Measurements from ENCODE around the gene RENBP. TPM values are rescaled to one million over a fixed set of nuclear protein-coding genes. Genes with fewer than 3 reads are reported as not detected.

The RENBP gene
- total RNA-seq, 4 donors from 2014 or later = 0.45 to 7.6 (median 3.1) TPM; not detected in 1

DNA sequence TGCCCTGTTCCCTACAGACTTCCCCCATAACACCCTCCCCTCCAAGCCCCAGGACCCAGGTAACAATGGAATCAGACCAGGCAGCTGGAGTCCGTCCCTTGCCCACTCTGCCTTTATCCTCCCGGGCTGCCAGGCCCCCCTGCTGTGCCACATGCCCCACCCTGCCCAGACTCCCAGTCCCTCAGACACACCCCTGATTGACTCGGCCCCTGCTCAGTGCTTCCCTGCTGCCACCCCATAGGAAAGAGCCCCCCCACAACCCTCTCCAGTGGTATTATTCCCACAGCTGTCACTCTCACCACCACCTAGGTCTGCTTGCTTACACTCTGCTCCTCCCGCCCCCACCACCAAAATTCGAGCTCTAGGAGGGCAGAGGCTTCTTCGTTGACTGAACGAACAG lies 4.9 kb downstream of the RENBP start:
- Histone ChIP-seq H3K27me3 (no peaks in the 10 kb centered on the region), H3K9me3 (no peaks in the 10 kb centered on the region), H3K4me1 (peaks cover 0 to 18% (median 0%) of the 10 kb centered on the region in 3 donors), H3K36me3 (no peaks in the 10 kb centered on the region), H3K4me3 (no peak overlapping the region), H3K27ac (no peak overlapping the region)
- TF ChIP-seq, protein P1, sequence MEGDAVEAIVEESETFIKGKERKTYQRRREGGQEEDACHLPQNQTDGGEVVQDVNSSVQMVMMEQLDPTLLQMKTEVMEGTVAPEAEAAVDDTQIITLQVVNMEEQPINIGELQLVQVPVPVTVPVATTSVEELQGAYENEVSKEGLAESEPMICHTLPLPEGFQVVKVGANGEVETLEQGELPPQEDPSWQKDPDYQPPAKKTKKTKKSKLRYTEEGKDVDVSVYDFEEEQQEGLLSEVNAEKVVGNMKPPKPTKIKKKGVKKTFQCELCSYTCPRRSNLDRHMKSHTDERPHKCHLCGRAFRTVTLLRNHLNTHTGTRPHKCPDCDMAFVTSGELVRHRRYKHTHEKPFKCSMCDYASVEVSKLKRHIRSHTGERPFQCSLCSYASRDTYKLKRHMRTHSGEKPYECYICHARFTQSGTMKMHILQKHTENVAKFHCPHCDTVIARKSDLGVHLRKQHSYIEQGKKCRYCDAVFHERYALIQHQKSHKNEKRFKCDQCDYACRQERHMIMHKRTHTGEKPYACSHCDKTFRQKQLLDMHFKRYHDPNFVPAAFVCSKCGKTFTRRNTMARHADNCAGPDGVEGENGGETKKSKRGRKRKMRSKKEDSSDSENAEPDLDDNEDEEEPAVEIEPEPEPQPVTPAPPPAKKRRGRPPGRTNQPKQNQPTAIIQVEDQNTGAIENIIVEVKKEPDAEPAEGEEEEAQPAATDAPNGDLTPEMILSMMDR (IDR thresholded peaks at IDR 0.05) = no peak
- intact Hi-C loops (cut with DNase I) = no loop called here
- no peak for DNase-seq
- 59% methylated on average over 3 of the region's 7 CpGs; no CpG with 5 or more reads in 1 of the 2 donors for WGBS, 2 donors

DNA sequence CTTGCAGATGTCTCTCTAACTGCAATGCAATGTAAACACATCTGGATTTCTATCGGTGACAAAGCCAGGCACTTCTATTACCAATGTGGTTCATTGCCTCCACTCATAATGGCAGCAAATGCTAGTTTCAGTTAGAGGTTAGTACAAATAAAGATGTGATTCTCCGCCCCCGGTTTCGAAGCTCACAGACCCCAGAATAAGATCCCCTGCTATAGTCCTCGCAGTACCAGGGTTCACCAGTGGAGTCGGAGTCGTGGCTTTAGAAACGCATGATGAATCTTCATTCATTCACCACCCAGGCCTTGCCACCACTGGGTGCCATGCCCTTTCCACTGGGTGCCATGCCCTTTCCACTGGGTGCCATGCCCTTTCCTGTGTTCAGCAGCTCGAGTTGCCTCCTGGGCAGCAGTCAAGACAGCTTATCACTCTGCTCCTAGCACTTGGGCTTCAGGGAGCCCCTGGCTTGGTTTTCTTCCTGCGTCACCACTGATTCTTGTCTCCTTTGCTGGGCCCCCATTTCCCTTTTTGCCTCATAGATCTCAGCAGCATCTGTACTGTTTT lies 6.1 kb downstream of the RENBP start:
- H3K27me3 ChIP-seq = no peaks in the 10 kb centered on the region
- TF ChIP-seq, protein P1 (IDR thresholded peaks at IDR 0.05) = no peak
- TF ChIP-seq POLR2A (IDR thresholded peaks at IDR 0.05) = no peak
- no peak overlapping the region for H3K27ac ChIP-seq
- no peaks in the 10 kb centered on the region for H3K36me3 ChIP-seq
- DNase-seq = no peak
- intact Hi-C loops (cut with DNase I) = no loop called here
- WGBS, 2 donors = 83 to 87% methylated on average over 4 to 10 of the region's 10 CpGs
- no peak overlapping the region for H3K4me3 ChIP-seq
- H3K9me3 ChIP-seq = no peaks in the 10 kb centered on the region
- peaks cover 0 to 26% (median 8%) of the 10 kb centered on the region in 3 donors for H3K4me1 ChIP-seq

DNA sequence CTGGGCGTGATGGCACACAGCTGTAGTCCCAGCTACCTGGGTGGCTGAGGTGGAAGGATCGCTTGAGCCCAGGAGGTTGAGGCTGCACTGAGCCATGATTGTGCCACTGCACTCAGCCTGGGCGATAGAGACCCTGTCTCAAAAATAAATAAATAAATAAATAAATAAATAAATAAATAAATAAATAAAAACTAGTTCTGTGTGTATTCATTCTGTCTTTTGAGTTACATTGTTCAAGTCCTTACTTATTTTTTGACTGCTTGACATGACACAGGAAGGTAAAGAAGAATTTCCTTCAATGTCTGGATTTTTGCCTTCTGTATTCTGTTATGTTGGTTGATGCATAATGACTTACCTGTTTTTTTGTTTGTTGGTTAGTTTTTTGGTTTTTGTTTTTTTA lies 7.4 kb downstream of the RENBP start:
- 68 to 86% methylated on average over 2 to 3 of the region's 3 CpGs for WGBS, 2 donors

DNA sequence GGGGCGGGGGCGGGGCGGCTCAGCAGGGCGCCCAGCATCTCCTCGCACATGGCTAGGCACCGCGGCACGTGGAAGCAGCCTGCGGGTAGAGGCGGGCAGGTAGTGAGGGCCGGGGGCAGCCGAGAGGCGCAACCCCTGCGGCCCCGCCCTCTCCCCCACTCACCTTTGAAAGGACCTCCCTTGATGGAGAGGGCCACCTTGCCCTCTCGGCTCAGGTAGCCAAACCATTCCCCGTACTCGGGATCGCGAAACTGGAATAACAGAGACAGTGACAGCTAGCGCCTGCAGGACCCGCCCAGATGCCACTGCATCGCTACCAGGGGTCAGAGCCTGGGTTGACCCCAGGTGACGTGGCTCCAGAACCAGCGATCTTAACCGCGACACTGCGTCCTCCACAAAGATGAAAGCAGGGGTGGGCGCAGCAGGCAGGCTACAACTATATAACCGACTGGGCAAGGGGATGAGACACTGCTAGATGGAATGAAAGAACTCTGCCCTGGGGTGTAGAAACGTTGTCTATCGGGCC lies 9.1 kb downstream of the RENBP start:
- peaks cover 0 to 28% (median 8%) of the 10 kb centered on the region in 3 donors for H3K4me1 ChIP-seq
- H3K27ac ChIP-seq = peak overlapping the region; percentile 19 to 85 (median 40)
- no peaks in the 10 kb centered on the region for H3K9me3 ChIP-seq
- no peaks in the 10 kb centered on the region for H3K27me3 ChIP-seq
- WGBS, 2 donors = 11 to 44% methylated on average over 3 to 12 of the region's 32 CpGs
- peak overlapping the region; percentile 62 to 78 (median 70) for H3K4me3 ChIP-seq
- no peak for DNase-seq
- intact Hi-C loops (cut with DNase I) = no loop called here
- peaks cover 0 to 28% (median 0%) of the 10 kb centered on the region in 3 donors for H3K36me3 ChIP-seq
- TF ChIP-seq POLR2A (IDR thresholded peaks at IDR 0.05) = no peak

More for the DNA sequence above, 7.4 kb downstream of the RENBP start:
- Histone ChIP-seq H3K9me3 (no peaks in the 10 kb centered on the region), H3K27me3 (no peaks in the 10 kb centered on the region), H3K36me3 (peaks cover 0 to 11% (median 0%) of the 10 kb centered on the region in 3 donors), H3K4me3 (no peak overlapping the region), H3K4me1 (peaks cover 0 to 36% (median 8%) of the 10 kb centered on the region in 3 donors), H3K27ac (no peak overlapping the region)
- no peak for TF ChIP-seq POLR2A (IDR thresholded peaks at IDR 0.05)
- TF ChIP-seq, protein P1 (IDR thresholded peaks at IDR 0.05) = no peak
- intact Hi-C loops (cut with DNase I) = no loop called here
- DNase-seq = no peak

DNA sequence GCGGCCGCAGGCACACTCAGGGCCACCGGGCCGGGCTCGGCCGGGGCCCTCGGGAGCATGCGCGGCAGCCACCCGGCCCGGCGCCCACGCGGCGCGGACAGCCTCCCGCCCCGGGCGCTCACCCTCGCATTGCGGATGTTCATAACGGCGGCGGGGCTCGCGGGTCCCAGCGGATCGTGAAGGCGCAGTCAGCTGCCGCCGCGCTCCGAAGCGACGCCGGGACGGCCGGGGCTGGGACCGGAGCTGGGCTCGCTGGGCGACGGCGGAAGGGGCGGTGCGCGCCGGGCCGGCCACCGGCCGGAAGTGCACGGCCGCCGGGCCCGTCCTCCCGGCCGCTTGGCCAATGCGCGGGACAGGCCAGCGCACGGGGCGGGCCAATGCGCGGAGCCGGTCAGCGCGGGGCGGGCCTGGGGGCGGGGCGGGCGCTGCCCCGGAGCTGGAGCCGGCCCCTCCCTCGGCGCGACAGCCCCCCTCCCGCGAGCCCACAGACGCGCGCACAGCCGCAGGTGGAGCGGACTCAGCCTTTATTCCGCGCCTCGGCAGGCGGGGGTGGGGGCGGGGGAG lies 9.6 kb downstream of the RENBP start, which contains the start of gene NAA10:
Gene NAA10, minus strand, starts transcription at position 276 of the 564 bp plus-strand sequence. Its CDS starts 133 bp downstream, at position 143.
- H3K9me3 ChIP-seq = no peaks in the 10 kb centered on the region
- DNase-seq = no peak
- no peaks in the 10 kb centered on the region for H3K27me3 ChIP-seq
- TF ChIP-seq, protein P1 (IDR thresholded peaks at IDR 0.05) = no peak
- TF ChIP-seq POLR2A (IDR thresholded peaks at IDR 0.05) = peak in 1 of 4 donors; percentile 48
- WGBS, 2 donors = no CpG with 5 or more reads among the region's 87 CpGs
- peaks cover 0 to 29% (median 8%) of the 10 kb centered on the region in 3 donors for H3K4me1 ChIP-seq
- H3K27ac ChIP-seq = peak within 1 kb of the TSS; percentile 67 to 85 (median 74)
- H3K4me3 ChIP-seq = peak within 1 kb of the TSS; percentile 62 to 78 (median 70)
- peaks cover 0 to 33% (median 0%) of the 10 kb centered on the region in 3 donors for H3K36me3 ChIP-seq
- intact Hi-C loops (cut with DNase I) = no loop called here
